GM12878 (cell line): ENCODE data around the gene AXIN1.

Experiments used
- EGR1 ChIP-seq, 2 experiments: IDR thresholded peaks; 1 replicate in 1 of 2; 2 replicates in 1 of 2; pipeline ENCODE4 v1.6.1; 2011 to 2012; ENCODE audit warnings: low read depth in 2 of 2, low read length in 2 of 2, borderline replicate concordance in 1 of 2, mild to moderate bottlenecking in 1 of 2, moderate library complexity in 1 of 2
- EZH2 ChIP-seq: IDR thresholded peaks from 2 replicates; pipeline ENCODE4 v1.6.1; 2012; ENCODE audit warnings: low read depth, mild to moderate bottlenecking, control low read depth, inconsistent platforms, low read length, borderline replicate concordance; ENCODE audit not compliant: control insufficient read depth
- POLR2A ChIP-seq: IDR thresholded peaks from 2 replicates; pipeline ENCODE4 v1.6.1; 2011; ENCODE audit warnings: low read depth, mild to moderate bottlenecking, low read length
- POLR2AphosphoS2 ChIP-seq: IDR thresholded peaks from 2 replicates; pipeline ENCODE4 v1.6.1; 2011; ENCODE audit warnings: low read depth, mild to moderate bottlenecking, low read length, improper control_type of control experiment, moderate library complexity
- RBBP5 ChIP-seq: fragments of 200-600 bp; sonication (generic); conservative IDR thresholded peaks from 2 replicates; pipeline ENCODE4 v1.6.1; 2016
- ZNF274 ChIP-seq: IDR thresholded peaks from one replicate; pipeline ENCODE4 v1.8.0; 2011; ENCODE audit not compliant: insufficient read length, insufficient read depth
- TF ChIP-seq, protein P1 (sequence below): IDR thresholded peaks from 2 replicates; pipeline ENCODE4 v1.6.1; 2011; ENCODE audit warnings: borderline replicate concordance, low read depth, mild to moderate bottlenecking, moderate library complexity, low read length; ENCODE audit not compliant: insufficient read depth, poor library complexity, severe bottlenecking
- TF ChIP-seq, protein P2 (sequence below), 3 experiments: IDR thresholded peaks in 2 of 3; conservative IDR thresholded peaks in 1 of 3; 2 replicates each; pipeline ENCODE4 v1.5.1; 2011; ENCODE audit warnings: low read depth in 3 of 3, low read length in 3 of 3, mild to moderate bottlenecking in 3 of 3, control low read depth in 2 of 3, moderate library complexity in 2 of 3, inconsistent platforms in 1 of 3, mixed read lengths in 1 of 3; ENCODE audit not compliant: control insufficient read depth in 2 of 3, insufficient read depth in 1 of 3; ENCODE audit errors: extremely low read depth in 1 of 3

DNA sequence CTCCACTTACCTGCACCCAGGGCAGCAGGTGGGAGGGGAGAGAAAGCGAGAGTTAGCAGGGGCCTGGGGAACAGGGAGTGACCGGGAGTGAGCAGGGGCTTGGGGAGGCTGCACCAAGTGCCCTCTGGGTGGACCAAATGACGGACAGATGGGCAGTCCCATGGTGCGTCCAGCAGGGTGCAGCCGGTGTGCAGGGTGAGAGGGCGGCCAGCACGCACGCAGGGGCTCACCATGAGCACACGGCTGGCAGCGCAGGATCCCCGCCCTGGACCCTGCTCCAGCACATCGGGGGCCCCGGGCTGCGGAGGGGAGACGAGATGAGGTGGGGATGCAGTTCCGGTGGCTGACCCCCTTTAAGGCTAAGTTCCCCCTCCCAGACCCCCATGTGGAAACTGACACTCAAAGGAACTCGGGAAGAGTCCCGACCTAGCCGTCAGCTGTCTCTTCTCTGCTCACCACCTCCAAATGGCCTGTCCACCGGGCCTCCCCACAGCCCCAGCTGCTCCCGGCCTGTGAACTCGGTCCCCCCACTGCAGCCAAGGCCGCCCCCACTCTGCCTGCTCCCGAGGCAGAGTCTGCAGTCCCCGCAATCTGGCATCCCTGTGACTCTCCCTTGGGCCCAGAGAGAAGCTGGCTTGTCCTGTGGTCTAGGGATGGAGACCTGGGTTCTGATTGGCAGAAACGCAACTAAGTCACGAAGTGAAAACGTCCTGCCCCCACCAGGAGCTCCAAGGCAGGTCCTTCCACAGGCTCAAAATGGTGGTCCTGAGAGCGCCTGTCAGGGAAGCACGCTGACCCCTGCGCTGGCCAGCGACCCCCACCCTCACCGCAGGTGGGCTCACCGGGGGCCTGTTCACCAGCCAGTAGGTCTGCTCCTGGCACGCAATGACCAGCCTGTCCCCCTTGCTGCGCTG lies 79.6 kb downstream of the AXIN1 start:
- TF ChIP-seq EGR1 (IDR thresholded peaks at IDR 0.05; ENCODE audit: borderline replicate concordance in 1 of 2, low read depth in 2 of 2, low read length in 2 of 2) (no peak), POLR2A (no peak), RBBP5 (no peak), POLR2AphosphoS2 (no peak), ZNF274 (no peak), EZH2 (no peak)
- TF ChIP-seq, protein P1, sequence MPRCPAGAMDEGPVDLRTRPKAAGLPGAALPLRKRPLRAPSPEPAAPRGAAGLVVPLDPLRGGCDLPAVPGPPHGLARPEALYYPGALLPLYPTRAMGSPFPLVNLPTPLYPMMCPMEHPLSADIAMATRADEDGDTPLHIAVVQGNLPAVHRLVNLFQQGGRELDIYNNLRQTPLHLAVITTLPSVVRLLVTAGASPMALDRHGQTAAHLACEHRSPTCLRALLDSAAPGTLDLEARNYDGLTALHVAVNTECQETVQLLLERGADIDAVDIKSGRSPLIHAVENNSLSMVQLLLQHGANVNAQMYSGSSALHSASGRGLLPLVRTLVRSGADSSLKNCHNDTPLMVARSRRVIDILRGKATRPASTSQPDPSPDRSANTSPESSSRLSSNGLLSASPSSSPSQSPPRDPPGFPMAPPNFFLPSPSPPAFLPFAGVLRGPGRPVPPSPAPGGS, result no peak
- TF ChIP-seq, protein P2, sequence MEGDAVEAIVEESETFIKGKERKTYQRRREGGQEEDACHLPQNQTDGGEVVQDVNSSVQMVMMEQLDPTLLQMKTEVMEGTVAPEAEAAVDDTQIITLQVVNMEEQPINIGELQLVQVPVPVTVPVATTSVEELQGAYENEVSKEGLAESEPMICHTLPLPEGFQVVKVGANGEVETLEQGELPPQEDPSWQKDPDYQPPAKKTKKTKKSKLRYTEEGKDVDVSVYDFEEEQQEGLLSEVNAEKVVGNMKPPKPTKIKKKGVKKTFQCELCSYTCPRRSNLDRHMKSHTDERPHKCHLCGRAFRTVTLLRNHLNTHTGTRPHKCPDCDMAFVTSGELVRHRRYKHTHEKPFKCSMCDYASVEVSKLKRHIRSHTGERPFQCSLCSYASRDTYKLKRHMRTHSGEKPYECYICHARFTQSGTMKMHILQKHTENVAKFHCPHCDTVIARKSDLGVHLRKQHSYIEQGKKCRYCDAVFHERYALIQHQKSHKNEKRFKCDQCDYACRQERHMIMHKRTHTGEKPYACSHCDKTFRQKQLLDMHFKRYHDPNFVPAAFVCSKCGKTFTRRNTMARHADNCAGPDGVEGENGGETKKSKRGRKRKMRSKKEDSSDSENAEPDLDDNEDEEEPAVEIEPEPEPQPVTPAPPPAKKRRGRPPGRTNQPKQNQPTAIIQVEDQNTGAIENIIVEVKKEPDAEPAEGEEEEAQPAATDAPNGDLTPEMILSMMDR (IDR thresholded peaks at IDR 0.05 in 2 of 3, conservative IDR thresholded peaks at IDR 0.05 in 1 of 3; ENCODE audit: control insufficient read depth in 2 of 3, extremely low read depth in 1 of 3, insufficient read depth in 1 of 3, low read depth in 3 of 3, low read length in 3 of 3), result no peak
